DOHH2 (cell line): ENCODE data around the gene BICC1.

ENCODE experiments used
- H3F3A ChIP-seq: fragments of 200-600 bp; sonication (generic), shearing (Covaris generic); 2 replicates; pipeline ENCODE4 v1.6.0; 2016; ENCODE audit warnings: antibody characterized with exemption, mild to moderate bottlenecking; ENCODE audit not compliant: control insufficient read depth, insufficient read depth
- H3K27ac ChIP-seq: fragments of 200-600 bp; sonication (generic); 2 replicates; pipeline ENCODE4 v1.5.1; 2014; ENCODE audit warnings: low read depth, mild to moderate bottlenecking, low read length, moderate library complexity
- H3K27me3 ChIP-seq: fragments of 200-600 bp; sonication (generic); 2 replicates; pipeline ENCODE4 v1.6.1; 2014; ENCODE audit warnings: mild to moderate bottlenecking, low read length, mixed read lengths; ENCODE audit not compliant: control insufficient read depth
- H3K36me3 ChIP-seq: fragments of 200-600 bp; sonication (generic); 2 replicates; pipeline ENCODE4 v1.6.1; 2014; ENCODE audit warnings: mild to moderate bottlenecking, low read length, moderate library complexity, mixed read lengths; ENCODE audit not compliant: control insufficient read depth
- H3K4me1 ChIP-seq: fragments of 200-600 bp; sonication (generic); 2 replicates; pipeline ENCODE4 v1.6.1; 2014; ENCODE audit warnings: mild to moderate bottlenecking, low read length, mixed read lengths; ENCODE audit not compliant: control insufficient read depth
- H3K4me2 ChIP-seq: fragments of 200-600 bp; sonication (generic); 2 replicates; pipeline ENCODE4 v1.6.0; 2014; ENCODE audit warnings: mild to moderate bottlenecking, low read length, moderate library complexity
- H3K4me3 ChIP-seq: fragments of 200-600 bp; sonication (generic); 2 replicates; pipeline ENCODE4 v1.5.1; 2014; ENCODE audit warnings: mild to moderate bottlenecking, low read length, mixed read lengths
- H3K79me2 ChIP-seq: fragments of 200-600 bp; sonication (generic); 2 replicates; pipeline ENCODE4 v1.6.1; 2014; ENCODE audit warnings: mild to moderate bottlenecking, low read length, mixed read lengths; ENCODE audit not compliant: control insufficient read depth
- H3K9me2 ChIP-seq: fragments of 200-600 bp; sonication (generic); replicated peaks from 2 replicates; pipeline ENCODE4 v1.6.1; 2014; ENCODE audit warnings: mild to moderate bottlenecking, low read length, mixed read lengths; ENCODE audit not compliant: control insufficient read depth
- H3K9me3 ChIP-seq: fragments of 200-600 bp; sonication (generic); 2 replicates; pipeline ENCODE4 v1.6.1; 2014; ENCODE audit warnings: antibody characterized with exemption, low read length, mixed read lengths; ENCODE audit not compliant: control insufficient read depth, insufficient read depth
- H4K20me1 ChIP-seq: fragments of 200-600 bp; sonication (generic); 2 replicates; pipeline ENCODE4 v1.6.0; 2014; ENCODE audit warnings: low read depth, mild to moderate bottlenecking, antibody characterized with exemption, low read length, moderate library complexity; ENCODE audit not compliant: control insufficient read depth, insufficient read depth
- EZH2phosphoT487 ChIP-seq: fragments of 200-600 bp; sonication (generic); IDR thresholded peaks from 2 replicates; pipeline ENCODE4 v1.6.1; 2017; ENCODE audit warnings: borderline replicate concordance, mild to moderate bottlenecking, antibody characterized with exemption, low read length, moderate library complexity, mixed read lengths
- TF ChIP-seq, protein P1 (sequence below): fragments of 200-600 bp; sonication (generic); IDR thresholded peaks from one replicate; pipeline ENCODE4 v1.5.1; 2014; ENCODE audit warnings: antibody characterized with exemption, mild to moderate bottlenecking, low read depth, low read length; ENCODE audit not compliant: poor library complexity, severe bottlenecking

Gene BICC1

DNA sequence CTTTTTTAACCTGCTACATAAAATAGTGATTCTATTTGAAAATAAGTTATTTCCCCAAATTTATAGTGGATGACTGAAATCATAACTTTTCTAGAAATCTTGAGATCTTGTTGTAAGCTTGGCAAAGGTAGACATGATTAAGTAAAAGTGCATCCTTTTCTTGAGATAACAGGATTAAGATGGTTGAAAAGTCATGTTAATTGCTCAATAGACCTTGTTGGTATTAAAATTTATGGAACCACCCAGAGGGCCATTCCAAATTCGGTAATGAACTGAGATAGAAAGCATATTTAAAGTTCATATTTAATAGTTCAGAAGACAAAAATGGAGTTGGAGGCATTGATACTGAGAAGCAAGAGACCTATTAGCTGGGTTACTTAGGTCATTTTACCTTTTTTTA is 139.1 kb downstream of the BICC1 start:
- Histone ChIP-seq H3K79me2 (no peaks in the 10 kb centered on the region), H3F3A (no peaks in the 10 kb centered on the region), H3K36me3 (no peaks in the 10 kb centered on the region), H3K9me3 (no peaks in the 10 kb centered on the region), H4K20me1 (no peaks in the 10 kb centered on the region), H3K4me1 (no peaks in the 10 kb centered on the region), H3K27ac (no peak overlapping the region), H3K27me3 (no peaks in the 10 kb centered on the region), H3K9me2 (no peaks in the 10 kb centered on the region), H3K4me2 (no peak overlapping the region), H3K4me3 (no peak overlapping the region)
- no peak for TF ChIP-seq EZH2phosphoT487
- TF ChIP-seq, protein P1, sequence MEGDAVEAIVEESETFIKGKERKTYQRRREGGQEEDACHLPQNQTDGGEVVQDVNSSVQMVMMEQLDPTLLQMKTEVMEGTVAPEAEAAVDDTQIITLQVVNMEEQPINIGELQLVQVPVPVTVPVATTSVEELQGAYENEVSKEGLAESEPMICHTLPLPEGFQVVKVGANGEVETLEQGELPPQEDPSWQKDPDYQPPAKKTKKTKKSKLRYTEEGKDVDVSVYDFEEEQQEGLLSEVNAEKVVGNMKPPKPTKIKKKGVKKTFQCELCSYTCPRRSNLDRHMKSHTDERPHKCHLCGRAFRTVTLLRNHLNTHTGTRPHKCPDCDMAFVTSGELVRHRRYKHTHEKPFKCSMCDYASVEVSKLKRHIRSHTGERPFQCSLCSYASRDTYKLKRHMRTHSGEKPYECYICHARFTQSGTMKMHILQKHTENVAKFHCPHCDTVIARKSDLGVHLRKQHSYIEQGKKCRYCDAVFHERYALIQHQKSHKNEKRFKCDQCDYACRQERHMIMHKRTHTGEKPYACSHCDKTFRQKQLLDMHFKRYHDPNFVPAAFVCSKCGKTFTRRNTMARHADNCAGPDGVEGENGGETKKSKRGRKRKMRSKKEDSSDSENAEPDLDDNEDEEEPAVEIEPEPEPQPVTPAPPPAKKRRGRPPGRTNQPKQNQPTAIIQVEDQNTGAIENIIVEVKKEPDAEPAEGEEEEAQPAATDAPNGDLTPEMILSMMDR = no peak

- no peaks in the 10 kb centered on the region for H3K79me2 ChIP-seq
- no peaks in the 10 kb centered on the region for H3K4me1 ChIP-seq
- H3K4me2 ChIP-seq = no peak overlapping the region
- H3K27ac ChIP-seq = no peak overlapping the region
- H3K9me3 ChIP-seq = no peaks in the 10 kb centered on the region
- no peak overlapping the region for H3K4me3 ChIP-seq
- no peaks in the 10 kb centered on the region for H4K20me1 ChIP-seq
- H3K36me3 ChIP-seq = no peaks in the 10 kb centered on the region
- no peaks in the 10 kb centered on the region for H3K9me2 ChIP-seq
- TF ChIP-seq, protein P1 = no peak
- TF ChIP-seq EZH2phosphoT487 = no peak
- H3K27me3 ChIP-seq = no peaks in the 10 kb centered on the region
- no peaks in the 10 kb centered on the region for H3F3A ChIP-seq
These were observed 140.5 kb downstream of the BICC1 start for GRCh38 chr10:58653139-58653538.

- Histone ChIP-seq H4K20me1 (no peaks in the 10 kb centered on the region), H3K27ac (no peak overlapping the region), H3K4me1 (no peaks in the 10 kb centered on the region), H3K4me3 (no peak overlapping the region), H3K9me2 (no peaks in the 10 kb centered on the region), H3K27me3 (no peaks in the 10 kb centered on the region), H3K79me2 (no peaks in the 10 kb centered on the region), H3F3A (no peaks in the 10 kb centered on the region), H3K4me2 (no peak overlapping the region), H3K36me3 (no peaks in the 10 kb centered on the region), H3K9me3 (no peaks in the 10 kb centered on the region)
- TF ChIP-seq, protein P1 = no peak
- TF ChIP-seq EZH2phosphoT487 = no peak
These were observed 148.0 kb downstream of the BICC1 start for GRCh38 chr10:58660575-58661255.
